ENCODE measurements around the gene OLFML1.

- TF ChIP-seq CTCF (IDR thresholded peaks at IDR 0.05; ENCODE audit: poor library complexity, severe bottlenecking) (no peak), EZH2 (IDR thresholded peaks at IDR 0.05; ENCODE audit: borderline replicate concordance, insufficient read depth, low read length, poor library complexity, severe bottlenecking) (no peak), POLR2AphosphoS5 (IDR thresholded peaks at IDR 0.05) (no peak), REST (IDR thresholded peaks at IDR 0.05; ENCODE audit: borderline replicate concordance) (no peak), EP300 (conservative IDR thresholded peaks at IDR 0.05; ENCODE audit: poor library complexity, severe bottlenecking) (no peak), TAF1 (IDR thresholded peaks at IDR 0.05; ENCODE audit: low read depth) (no peak), MXI1 (conservative IDR thresholded peaks at IDR 0.05; ENCODE audit: poor library complexity, severe bottlenecking) (no peak)
Observed at GRCh38 chr11:7511401-7511800, 26.1 kb downstream of the OLFML1 start.

Data from neural cell (in vitro differentiated cells).